ENCODE results near the gene CACNA1G. TPM values are rescaled to one million over a fixed set of nuclear protein-coding genes. Genes with fewer than 3 reads are reported as not detected.

The CACNA1G gene
- polyA plus RNA-seq, 1 donor from 2014 or later: 10.9 TPM

GRCh38 chr17:50676065-50676975 lies 115.8 kb downstream of the CACNA1G start:
- no peak overlapping the region for H3K9ac ChIP-seq (ENCODE audit: low read length)
- H4K20me1 ChIP-seq (ENCODE audit: insufficient read depth): no peaks in the 10 kb centered on the region
- H3K27ac ChIP-seq (ENCODE audit: low read length): no peak overlapping the region
- no peak overlapping the region for H2AFZ ChIP-seq (ENCODE audit: low read depth, low read length)
- no peaks in the 10 kb centered on the region for H3K9me2 ChIP-seq (ENCODE audit: insufficient read depth, low read length)
- no peak overlapping the region for H3K4me3 ChIP-seq (ENCODE audit: low read length)
- H3K4me2 ChIP-seq (ENCODE audit: low read length): no peak overlapping the region
- H3K36me3 ChIP-seq (ENCODE audit: insufficient read depth, low read length): no peaks in the 10 kb centered on the region
- no peaks in the 10 kb centered on the region for H3K9me3 ChIP-seq (ENCODE audit: low read length)
- no peaks in the 10 kb centered on the region for H3F3A ChIP-seq (ENCODE audit: insufficient read depth, low read length, poor library complexity, severe bottlenecking)
- no peaks in the 10 kb centered on the region for H3K27me3 ChIP-seq (ENCODE audit: insufficient read depth, low read depth, low read length)
- TF ChIP-seq, protein P1, sequence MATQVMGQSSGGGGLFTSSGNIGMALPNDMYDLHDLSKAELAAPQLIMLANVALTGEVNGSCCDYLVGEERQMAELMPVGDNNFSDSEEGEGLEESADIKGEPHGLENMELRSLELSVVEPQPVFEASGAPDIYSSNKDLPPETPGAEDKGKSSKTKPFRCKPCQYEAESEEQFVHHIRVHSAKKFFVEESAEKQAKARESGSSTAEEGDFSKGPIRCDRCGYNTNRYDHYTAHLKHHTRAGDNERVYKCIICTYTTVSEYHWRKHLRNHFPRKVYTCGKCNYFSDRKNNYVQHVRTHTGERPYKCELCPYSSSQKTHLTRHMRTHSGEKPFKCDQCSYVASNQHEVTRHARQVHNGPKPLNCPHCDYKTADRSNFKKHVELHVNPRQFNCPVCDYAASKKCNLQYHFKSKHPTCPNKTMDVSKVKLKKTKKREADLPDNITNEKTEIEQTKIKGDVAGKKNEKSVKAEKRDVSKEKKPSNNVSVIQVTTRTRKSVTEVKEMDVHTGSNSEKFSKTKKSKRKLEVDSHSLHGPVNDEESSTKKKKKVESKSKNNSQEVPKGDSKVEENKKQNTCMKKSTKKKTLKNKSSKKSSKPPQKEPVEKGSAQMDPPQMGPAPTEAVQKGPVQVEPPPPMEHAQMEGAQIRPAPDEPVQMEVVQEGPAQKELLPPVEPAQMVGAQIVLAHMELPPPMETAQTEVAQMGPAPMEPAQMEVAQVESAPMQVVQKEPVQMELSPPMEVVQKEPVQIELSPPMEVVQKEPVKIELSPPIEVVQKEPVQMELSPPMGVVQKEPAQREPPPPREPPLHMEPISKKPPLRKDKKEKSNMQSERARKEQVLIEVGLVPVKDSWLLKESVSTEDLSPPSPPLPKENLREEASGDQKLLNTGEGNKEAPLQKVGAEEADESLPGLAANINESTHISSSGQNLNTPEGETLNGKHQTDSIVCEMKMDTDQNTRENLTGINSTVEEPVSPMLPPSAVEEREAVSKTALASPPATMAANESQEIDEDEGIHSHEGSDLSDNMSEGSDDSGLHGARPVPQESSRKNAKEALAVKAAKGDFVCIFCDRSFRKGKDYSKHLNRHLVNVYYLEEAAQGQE (IDR thresholded peaks at IDR 0.05; ENCODE audit: borderline replicate concordance): no peak
- TF ChIP-seq RAD21 (conservative IDR thresholded peaks at IDR 0.05) (no peak), SMC3 (conservative IDR thresholded peaks at IDR 0.05; ENCODE audit: poor library complexity) (no peak), MXI1 (conservative IDR thresholded peaks at IDR 0.05; ENCODE audit: poor library complexity, severe bottlenecking) (no peak), EZH2 (IDR thresholded peaks at IDR 0.05; ENCODE audit: borderline replicate concordance, insufficient read depth, low read length, poor library complexity, severe bottlenecking) (no peak), EP300 (conservative IDR thresholded peaks at IDR 0.05; ENCODE audit: poor library complexity, severe bottlenecking) (no peak), POLR2AphosphoS5 (IDR thresholded peaks at IDR 0.05) (no peak), TAF1 (IDR thresholded peaks at IDR 0.05; ENCODE audit: low read depth) (no peak)
- TF ChIP-seq, protein P2, sequence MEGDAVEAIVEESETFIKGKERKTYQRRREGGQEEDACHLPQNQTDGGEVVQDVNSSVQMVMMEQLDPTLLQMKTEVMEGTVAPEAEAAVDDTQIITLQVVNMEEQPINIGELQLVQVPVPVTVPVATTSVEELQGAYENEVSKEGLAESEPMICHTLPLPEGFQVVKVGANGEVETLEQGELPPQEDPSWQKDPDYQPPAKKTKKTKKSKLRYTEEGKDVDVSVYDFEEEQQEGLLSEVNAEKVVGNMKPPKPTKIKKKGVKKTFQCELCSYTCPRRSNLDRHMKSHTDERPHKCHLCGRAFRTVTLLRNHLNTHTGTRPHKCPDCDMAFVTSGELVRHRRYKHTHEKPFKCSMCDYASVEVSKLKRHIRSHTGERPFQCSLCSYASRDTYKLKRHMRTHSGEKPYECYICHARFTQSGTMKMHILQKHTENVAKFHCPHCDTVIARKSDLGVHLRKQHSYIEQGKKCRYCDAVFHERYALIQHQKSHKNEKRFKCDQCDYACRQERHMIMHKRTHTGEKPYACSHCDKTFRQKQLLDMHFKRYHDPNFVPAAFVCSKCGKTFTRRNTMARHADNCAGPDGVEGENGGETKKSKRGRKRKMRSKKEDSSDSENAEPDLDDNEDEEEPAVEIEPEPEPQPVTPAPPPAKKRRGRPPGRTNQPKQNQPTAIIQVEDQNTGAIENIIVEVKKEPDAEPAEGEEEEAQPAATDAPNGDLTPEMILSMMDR (IDR thresholded peaks at IDR 0.05; ENCODE audit: poor library complexity, severe bottlenecking): no peak
- no peaks in the 10 kb centered on the region for H3K79me2 ChIP-seq (replicated peaks; ENCODE audit: insufficient read depth, low read length)

Other genes starting within 250 kb of the CACNA1G start
- gene XYLT2, start 214.6 kb upstream of the CACNA1G start, polyA plus RNA-seq: 6.9 and 9.5 TPM in 2 replicates
- 118 and 138 TPM in 2 replicates for gene MRPL27, start 187.5 kb upstream of the CACNA1G start, polyA plus RNA-seq
- 1.1 and 5.4 TPM in 2 replicates for gene EME1, start 187.5 kb upstream of the CACNA1G start, polyA plus RNA-seq
- 67.2 and 71.4 TPM in 2 replicates for gene LRRC59, start 163.2 kb upstream of the CACNA1G start, polyA plus RNA-seq
- gene ACSF2, start 134.5 kb upstream of the CACNA1G start, polyA plus RNA-seq: not detected in 2 replicates
- not detected in 2 replicates for gene CHAD, start 91.8 kb upstream of the CACNA1G start, polyA plus RNA-seq
- 61.9 and 73.5 TPM in 2 replicates for gene RSAD1, start 81.9 kb upstream of the CACNA1G start, polyA plus RNA-seq
- 0.34 and 0.35 TPM in 2 replicates for gene MYCBPAP, start 52.3 kb upstream of the CACNA1G start, polyA plus RNA-seq
- gene EPN3, start 28.0 kb upstream of the CACNA1G start, polyA plus RNA-seq: not detected in 2 replicates
- gene SPATA20, start 13.5 kb upstream of the CACNA1G start, polyA plus RNA-seq: 48.1 and 53.5 TPM in 2 replicates
- gene ABCC3, start 74.2 kb downstream of the CACNA1G start, polyA plus RNA-seq: 0.08 TPM in 1 of 2 replicates, not detected in the other
- 15.2 and 16.1 TPM in 2 replicates for gene ANKRD40, start 147.2 kb downstream of the CACNA1G start, polyA plus RNA-seq
- 634 and 677 TPM in 2 replicates for gene LUC7L3, start 158.9 kb downstream of the CACNA1G start, polyA plus RNA-seq
- gene ANKRD40CL, start 206.8 kb downstream of the CACNA1G start, polyA plus RNA-seq: not detected in 2 replicates

Measured in neural cell (in vitro differentiated cells).